GM21529 (cell line): ENCODE data around the gene ZNF516.

ENCODE experiments used
- ATAC-seq: cut with Tn5 transposase; IDR thresholded peaks from one replicate; pipeline ENCODE4 v1.9.1; 2021; ENCODE audit not compliant: unreplicated experiment

The ZNF516 gene

DNA sequence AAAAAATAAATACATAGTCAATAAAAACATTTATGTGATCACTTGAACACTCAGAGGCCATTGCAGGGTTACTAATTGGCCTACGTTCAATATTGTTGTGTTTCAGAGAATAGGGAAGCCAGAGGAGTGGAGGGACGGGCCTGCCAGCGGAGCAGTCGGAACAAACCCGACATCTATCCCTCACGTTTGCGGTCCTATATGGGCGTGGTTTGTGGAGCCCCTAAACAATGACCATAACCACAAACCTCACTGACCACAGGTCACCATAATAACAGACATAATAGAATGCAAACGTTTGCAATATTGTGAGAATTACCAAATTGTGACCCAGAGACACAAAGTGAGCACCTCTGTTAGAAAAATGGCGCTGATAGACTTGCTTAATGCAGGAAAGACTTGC, 19.5 kb upstream of the ZNF516 start:
- no peak for ATAC-seq

DNA sequence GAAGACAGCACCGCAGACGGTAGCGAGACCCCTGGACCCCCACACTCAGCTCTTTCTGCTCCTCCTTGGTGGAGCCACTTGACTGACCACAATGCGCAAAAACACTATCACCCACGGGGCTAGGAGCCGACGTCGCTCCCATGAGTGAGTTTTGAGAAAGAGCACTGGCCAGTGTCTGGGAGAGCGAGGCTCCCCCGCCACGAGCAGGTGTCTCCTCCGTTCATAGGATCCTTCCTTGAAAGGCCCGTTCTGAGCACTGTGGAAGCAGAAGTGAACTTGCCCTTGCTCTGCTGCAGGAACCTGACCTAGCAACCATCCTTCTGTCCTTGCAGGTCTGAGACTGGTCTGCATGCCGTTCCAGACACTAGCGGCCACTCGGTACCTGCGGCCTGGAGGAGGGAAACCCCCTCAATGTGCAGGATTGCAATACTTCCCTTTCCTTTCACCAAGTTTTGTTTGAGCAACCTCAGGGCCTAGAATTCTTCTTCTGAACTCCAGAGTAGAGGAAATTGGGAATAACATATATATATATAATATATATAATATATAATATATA, 12.9 kb upstream of the ZNF516 start:
- ATAC-seq: no peak

DNA sequence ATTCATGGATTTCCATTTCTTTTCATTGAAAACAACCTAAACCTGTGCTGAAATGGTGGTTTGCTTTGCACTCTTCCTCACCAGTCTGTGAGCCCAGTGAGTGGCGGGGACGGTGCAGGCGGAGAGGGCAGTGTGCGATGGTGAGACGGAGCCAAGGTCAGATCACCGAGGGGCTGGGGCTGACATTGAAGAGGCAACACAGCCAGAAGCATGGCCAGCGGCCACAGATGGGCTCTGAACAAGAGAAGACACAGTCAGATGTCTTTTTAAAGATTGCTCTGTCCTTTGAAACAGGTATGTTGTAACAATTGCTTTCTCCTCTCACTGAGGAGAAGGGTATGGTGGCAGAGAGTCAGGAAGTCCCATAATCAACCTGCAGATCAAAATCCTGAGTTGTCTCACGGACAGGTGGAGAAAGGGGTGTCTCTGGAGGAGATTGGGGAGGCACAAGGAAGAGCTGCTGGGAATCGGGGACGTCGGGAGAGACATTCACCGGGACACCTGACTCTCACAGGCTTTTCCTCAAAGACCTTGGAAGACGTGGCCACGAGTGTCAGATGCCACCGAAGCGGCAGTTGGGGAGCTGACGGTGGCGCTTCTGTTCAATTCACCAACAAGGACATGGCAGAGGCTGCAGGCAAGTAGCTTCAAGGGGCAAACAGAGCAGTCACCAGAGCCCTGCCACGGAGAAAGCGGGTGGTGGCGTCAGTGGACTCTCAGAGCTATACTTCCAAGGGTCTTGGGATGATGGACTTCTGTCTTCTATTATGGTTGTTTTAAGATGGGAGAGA, 12.1 kb upstream of the ZNF516 start:
- no peak for ATAC-seq

DNA sequence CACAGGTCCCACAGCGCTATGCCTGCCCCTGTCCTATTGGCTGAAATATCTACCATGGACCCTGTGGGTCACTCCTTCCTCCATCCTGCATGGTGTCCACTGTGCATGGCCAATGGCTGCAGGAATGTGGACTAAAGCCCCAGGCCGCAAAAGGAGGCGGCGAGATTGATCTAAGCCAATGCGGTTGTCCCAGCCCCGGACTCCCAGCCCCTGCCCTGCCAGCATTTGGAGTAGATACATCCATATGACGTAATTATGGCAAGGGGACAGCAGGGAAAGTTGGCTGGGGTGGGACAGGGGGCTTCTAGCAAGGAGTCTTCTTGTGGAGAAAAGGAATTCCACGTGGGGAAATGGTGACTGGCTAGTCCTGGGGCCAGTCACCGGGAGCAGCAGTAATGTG, 11.4 kb upstream of the ZNF516 start:
- no peak for ATAC-seq

DNA sequence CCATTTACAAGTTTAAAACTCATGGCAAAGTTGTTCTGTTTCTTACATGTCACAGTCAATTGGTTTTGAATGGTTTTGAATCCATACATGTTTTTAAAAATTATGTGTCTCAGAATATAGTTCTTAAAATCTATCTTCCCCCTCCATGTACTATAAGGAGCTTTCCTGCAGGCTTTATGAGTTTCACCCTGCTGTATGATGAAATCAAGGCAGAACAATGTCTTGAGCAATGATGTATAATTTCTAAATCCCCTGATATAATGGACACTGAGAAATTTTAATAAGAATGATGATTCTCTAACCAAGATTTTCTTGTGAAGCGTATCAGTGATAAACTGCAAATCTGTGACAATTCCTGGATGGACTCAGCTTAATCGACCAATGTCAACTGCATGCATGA, 10.6 kb upstream of the ZNF516 start:
- ATAC-seq: no peak

DNA sequence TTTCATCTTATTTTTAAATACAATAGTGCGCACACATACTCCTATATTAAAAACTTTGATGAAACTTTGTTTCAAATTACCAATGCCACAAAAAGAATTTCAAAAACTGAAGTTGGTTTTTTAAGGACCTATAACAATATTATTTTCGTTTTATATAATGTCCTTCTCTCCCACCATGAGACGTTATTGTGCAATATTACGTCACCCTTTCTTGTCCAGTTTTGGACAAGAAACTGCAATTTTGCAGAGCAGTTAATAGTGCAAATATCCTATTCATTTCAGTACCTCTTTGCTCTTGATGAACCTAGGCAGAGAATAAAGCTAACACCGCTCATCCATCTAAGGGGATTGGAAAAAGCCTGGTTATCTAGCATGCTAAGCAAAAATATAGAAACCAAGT, 9.7 kb upstream of the ZNF516 start:
- no peak for ATAC-seq

DNA sequence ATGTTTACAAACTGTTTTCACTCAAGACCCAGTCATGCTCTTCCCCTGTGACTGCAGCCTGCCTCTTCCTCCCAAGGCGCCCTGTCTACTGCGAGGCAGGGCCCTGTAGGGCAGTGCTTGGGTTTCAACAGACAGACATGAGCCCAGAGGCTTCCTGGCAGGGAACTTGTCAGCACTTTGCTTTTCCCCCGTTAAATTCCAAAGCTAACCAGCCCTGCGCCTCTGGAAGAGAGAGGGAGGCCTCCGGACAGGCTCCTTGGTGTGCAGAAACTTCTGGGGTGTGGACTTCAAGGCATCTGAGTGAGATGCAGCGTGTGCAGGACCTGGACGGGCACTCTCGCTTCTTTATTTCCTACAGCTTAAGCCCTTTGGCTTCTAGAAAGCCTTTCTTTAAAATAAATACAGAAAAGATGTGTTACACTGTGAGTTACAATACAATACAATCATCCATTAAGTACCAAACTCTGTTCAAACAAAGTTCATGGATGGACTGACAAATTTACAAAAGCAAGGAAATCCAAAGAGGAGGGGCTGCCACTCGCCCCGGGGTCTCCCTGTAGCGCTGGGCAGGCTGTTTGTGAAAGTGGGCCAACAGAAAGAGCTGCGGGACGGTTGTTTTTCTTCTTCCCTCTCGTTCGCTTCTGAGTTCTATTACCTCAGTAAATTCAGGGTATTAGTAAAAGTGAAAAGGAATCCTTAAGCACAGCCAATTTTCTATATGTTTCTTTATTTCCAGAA, 8.8 kb upstream of the ZNF516 start:
- no peak for ATAC-seq

DNA sequence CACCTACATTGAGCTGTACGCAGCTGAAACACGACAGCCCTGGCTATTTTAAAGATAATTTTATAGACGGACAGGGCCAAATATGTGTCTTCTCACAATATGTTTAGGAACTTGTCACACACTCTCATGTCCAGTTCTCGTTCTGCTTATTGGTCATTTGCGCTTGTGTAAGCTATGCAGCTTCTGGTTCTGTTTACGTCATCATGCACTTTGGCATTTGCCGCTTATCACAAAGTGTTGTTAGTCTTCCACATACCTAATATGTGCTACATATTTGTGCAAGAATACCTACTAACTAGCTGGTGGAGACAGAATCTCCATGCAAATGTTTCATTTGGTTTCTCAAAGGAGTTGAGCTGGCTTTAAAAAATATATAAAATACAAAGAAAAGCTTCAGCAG, 7.5 kb upstream of the ZNF516 start:
- no peak for ATAC-seq

DNA sequence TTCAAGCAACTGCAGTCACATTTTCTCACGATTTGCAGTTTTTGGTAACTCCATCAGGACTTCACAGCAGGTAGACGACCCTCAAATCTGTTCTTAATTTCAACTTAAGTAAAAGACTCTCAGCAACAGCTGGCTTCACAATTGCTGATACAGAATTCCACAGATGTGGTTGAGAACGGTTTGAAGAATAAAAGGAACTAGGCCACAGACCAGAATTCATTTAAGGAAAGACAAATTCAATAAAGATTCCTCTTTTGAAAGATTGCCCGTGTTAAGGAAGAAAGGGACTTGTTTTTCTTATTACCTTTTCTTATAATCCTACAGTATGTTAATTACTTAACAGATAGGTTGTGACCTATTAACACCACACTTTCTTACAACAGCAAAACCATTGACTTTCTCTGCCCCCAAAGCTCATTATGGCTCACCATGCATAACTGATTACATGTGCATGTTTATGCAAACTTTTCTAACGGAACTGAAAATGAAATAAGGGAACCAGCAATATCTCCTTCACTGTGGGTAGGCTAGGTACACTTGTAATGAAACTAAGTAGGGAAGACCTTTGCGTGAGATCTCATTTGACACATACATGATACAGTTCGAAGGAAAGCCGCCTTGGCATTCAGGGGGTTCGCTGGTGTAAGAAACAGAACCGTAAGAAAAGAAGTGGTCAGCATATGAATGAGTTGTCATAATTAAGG, 4.7 kb upstream of the ZNF516 start:
- ATAC-seq: peak; percentile 91

DNA sequence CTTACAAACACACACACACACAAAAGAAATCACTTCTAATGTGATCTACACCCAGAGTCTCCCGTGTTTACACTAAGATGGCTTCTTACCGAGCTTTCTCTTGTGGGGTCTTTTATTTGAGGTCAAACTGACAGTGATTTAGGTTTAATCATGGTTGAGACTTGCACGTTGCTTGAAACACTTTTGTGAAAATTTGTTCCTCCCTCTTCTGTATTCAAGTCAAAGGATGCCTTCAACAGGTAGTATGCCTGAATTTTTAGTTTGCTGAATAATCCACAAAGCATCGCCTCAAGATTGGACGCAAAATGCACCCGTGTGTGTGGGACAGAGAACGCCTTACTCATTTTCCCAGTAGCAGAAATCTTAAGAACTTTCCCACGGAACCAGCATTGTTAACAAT, 4.0 kb upstream of the ZNF516 start:
- no peak for ATAC-seq

DNA sequence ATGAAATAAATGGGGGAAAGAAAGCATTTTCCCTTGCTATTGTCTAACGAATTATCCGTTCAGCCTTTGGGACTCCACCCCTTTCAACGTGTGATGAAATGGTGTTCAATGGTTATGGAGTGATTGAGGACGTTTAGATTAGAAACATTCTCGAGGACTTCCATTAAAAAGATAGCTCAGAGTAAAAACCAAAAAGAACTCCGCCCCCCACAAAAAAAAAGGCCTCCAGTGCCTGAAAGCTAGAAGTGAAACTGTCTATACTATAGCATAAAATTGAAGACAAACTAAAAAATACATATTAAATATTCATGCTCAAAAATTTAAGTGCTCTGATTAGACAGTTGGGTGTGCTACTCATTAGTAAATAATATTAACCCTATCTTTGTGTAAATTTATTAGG, 3.0 kb upstream of the ZNF516 start:
- ATAC-seq: no peak

DNA sequence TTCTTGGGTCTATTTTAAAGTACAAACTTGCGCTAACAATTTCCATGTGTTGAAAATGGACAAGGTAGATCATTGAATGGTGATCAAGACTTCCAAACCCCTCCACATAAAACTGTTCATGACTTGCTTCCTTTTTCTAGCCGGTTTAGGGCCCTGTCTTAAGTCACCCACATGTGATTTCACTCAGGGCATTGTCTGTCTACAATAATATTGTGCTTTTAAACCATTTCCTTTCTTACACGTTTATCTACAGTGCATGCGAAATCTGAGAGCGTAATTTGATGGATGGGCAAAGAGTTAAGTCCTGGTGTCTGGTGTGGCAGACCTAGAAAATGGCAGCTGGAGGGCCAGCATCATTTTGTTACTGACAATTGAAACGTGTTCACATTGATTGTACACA, 2.0 kb upstream of the ZNF516 start:
- no peak for ATAC-seq

DNA sequence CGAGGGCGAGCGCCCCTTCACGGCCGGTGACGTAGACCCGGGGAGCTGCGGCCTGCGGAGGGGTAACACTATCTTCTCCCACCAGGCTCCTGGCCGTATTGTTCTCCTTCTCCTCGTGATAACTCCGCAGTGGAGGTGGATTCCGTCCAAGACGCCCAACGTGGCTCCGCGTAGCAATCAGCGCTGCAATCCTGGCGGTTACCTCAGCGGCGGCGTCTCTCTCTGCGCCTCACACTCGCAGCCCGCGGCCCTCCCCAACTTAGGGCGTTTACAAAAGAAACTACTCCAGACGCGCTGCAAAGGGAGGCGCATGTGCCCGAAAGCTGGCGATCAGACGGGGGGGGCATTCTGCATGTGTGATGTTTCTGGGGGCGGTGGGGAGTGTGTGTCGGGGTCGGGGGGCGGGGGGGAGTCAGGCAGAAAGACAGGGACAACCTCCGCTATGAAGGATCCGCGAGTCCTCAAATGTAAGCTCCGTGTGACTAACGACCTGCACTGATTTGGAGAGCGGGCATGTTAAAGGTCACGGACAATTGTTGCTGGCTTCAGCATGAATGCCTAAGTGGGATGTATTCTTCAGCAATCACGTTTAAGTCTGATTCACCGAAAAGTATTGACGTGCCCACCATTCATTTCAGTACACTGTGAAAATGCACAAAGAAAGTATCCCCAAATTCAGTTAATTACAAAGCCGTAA, 1.3 kb upstream of the ZNF516 start:
- ATAC-seq: no peak

DNA sequence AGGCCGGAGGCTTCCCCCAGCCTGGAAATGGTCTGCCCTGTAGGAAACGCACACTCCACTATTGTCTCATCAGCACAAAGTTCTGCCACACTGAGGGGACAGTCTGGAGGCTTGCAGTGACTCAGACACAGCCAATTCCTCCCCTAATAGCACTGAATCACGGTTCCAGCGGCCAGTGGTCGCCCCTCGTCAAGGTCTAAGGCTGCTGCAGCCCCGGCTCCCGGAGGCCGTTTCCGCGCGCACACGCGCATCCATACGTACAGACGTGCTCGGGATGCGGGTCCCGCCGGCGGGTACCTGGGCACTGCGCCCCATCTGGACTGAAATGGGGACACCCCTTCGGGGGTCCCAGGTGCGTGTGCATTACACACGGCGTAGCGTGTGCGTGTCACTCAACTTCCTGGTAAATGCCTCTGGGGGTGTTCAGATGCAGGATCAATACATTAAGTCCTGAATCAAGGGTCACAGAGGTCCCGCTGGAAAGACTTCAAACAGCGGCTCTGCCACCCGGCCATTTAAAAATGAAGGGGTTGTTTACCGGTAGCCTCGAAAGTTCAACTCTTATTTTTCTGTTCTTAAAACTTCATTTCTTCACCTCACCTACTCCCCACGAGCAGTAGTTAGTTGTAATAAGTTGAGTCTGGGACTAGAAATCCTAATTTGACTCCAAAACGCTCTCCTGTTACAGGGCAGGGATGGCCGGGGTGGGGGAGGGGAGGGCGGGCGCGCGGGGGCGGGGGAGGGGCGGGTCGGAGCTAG, 572 bp upstream of the ZNF516 start:
- peak; percentile 9 for ATAC-seq

DNA sequence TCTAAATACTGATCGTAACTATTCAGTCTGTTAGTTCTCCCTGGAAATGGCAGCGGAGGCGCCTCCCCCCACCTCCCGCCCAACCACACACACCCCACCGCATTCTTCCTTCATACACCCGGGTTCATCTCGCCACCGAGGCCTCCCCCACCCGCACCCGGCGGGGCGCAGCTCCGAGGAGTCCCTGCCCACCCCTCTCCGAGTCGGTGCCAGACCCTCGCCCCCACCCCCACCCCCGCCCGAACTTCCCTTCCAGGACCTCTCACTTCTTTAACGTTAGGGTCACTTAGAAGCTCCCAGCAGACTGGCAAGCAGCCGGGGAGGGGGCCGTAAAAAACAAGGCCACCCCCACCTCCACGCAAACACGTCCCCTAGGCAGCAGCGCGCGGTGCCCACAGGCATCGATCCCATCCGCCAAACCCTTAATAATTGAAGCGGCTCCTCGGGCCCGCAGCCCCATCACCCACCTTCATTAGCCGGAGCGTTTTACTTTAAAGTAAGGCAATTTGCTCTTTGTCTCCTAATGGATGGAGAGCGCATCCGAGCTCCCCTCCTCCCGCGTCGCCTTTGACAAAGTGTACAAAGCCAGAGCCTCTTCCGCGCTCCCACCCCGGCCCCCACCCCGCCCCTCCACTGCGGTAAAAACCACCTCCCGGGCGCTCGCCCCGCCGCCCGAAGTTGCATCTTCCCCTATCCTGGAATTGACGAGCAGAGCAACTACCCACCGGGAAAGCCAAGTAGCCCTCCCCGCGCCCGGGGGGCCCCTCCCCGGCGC, 624 bp downstream of the ZNF516 start:
- ATAC-seq: no peak

DNA sequence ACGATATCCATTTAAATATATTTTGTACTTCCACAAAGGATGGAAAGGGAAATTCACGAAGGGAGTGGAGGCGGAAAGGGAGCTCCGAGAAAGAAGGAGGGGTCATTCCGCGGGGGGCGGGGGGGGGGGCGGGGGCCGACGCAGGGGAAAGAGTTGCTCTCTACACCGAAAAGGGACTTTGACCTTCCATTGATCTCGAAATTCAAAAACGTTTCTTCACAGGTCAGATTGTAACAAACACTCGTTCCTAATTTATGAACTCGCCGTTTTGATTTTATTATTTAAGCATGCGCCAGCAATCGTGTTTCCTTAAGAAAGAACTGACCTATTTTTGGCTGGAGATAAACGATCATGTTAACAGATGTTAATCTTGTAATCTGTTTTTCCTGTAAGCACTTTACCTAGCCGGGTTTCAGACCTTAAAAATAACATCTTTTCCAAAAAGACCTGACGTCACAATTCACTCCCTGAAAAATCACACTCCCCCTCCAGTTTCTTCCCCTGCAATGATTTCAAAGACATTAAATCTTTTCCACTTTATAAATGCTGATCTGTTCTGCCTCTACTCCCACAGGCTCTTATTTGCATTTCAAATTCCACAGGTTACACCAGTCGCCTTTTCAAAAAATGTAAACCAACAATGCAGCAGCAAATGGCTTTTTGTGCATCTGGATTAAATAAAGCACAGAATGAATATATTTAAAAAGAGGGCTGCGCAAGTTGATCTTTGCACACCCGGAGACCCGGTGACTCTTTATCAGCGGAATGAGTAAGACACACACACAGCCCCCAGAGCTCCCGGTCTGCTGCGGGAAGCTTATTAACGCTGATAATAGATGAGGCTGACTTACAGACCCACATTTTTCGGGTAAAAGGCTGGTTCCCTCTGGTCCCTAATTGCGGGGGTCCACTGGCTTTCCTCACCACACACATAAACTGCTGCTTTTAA, 1.6 kb downstream of the ZNF516 start:
- ATAC-seq: peak; percentile 14

DNA sequence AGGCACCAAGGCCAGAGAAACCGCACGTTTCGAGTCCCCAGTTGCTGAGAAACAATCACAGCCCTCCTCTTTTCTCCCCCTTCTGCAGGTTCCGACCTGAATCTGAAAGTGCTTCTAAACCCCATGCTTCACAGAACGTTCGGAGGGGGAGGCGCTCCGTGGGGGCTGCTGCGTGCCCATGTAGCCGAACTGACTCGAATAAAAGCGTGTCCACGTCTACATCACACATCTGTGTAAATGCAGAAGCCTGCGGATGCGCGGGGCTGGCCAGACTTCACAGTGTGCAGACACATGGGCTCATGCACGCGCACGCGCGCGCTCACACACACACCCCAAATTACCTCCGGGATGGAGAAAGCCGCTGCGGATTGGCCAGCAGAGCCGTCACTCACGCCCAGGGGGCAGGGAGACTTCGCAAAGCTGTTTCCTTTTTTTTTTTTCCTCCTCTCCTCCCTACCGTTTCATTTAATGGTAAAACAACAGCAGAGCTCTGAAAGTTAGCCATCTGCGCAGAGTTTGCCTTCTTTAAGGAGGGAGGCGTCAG, 2.3 kb downstream of the ZNF516 start:
- ATAC-seq: peak; percentile 66
